Stimulated activated CD8-positive, alpha-beta memory T cell treated with anti-CD3 and anti-CD28 coated beads, Interleukin-12 subunit alpha, Interleukin-12 subunit beta, amount 100 ng/mL, for 1 hour (primary cell): ENCODE measurements around the gene FAM90A1.
"Not testable (repeated sequence)": the region's sequence is repeated elsewhere in the genome, so short reads cannot be mapped to it uniquely, and the experiment has no call there.

ENCODE experiments used
- DNase-seq: peaks from one replicate; pipeline ENCODE4 v3.0.0-alpha.2; 2020; ENCODE audit warnings: low read depth

The FAM90A1 gene, protein sequence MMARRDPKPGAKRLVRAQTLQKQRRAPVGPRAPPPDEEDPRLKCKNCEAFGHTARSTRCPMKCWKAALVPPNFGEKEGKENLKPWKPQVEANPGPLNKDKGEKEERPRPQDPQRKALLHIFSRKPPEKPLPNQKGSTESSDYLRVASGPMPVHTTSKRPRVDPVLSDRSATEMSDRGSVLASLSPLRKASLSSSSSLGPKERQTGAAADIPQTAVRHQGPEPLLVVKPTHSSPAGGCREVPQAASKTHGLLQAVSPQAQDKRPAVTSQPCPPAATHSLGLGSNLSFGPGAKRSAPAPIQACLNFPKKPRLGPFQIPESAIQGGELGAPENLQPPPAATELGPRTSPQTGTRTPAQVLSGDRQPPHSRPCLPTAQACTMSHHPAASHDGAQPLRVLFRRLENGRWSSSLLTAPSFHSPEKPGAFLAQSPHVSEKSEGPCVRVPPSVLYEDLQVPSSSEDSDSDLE

DNA sequence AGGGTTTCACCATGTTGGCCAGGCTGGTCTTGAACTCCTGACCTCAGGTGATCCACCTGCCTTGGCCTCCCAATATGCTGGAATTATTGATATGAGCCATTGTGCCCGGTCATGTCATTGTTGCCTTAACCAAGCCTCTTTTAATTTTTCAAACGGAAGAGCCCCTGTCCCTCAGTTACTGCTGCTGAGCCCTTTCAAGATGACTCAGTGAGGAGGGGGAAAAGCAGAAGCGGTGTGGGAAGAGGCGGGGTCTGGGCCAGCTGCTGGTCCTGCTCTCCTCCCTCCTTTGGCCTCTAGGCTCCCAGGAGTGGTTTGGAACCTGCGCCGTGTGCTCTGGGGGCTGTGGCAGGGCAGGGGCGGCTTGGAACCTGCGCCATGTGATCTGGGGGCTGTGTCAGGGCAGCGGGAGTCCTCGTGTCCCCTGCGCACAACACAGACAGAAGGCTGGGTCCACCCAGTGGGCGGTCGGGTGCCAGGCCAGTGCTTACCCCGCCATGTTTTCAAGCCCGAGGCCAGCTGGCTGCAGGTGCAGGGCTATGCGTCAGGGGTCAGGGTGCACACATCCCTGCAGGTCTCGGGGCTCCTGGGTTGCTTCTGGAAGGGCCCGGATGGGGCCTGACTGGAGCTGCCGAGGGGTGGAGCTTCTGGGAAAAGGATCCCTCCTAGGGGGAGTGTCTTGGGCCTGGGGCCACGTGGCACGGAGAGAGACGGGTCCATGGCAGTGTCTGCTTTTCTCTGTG lies at the start of gene FAM90A1:
TSS of gene FAM90A1 (minus strand) at position 627 of the 740 bp plus-strand sequence. CDS start 2,786 bp downstream, outside the sequence.
- DNase-seq: not testable (repeated sequence)

DNA sequence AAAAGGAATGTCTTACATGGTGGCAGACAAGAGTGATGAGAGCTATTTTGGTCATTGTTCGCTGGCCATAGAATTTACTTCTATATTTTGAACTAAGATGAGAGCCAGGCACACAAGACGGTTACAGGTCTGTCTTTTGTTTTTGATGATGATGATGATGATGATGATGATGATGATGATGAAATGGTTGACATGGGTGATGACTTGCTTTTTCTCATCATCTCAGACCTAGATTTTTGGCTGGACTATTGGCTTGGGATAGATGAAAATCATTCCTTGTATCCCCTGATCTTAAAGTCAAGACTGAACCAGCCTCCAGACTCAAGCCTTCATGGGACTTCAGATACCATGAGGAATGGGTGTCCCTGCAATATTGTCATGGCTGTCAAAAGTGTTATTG lies 49.0 kb upstream of the FAM90A1 start:
- DNase-seq: not testable (repeated sequence)

DNA sequence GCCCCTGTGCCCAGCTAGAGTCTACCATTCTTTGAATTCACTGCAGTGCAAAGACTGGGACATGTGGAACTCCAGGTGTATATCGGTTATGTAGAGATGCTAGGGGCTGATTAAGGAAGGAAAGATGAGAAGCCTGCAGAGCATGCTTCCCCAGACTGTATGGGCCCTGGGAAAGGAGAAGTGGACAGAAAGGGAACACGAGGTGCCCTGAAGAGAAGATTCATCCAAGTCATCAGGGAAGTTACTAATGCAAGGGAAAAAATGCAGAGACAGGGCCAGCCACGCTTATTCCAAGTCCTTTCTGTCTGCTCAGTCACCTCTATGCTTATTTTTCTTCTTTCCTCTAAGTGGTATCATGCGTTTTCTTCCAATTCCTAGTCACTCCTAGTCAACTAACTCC lies 39.3 kb upstream of the FAM90A1 start:
- not testable (repeated sequence) for DNase-seq

DNA sequence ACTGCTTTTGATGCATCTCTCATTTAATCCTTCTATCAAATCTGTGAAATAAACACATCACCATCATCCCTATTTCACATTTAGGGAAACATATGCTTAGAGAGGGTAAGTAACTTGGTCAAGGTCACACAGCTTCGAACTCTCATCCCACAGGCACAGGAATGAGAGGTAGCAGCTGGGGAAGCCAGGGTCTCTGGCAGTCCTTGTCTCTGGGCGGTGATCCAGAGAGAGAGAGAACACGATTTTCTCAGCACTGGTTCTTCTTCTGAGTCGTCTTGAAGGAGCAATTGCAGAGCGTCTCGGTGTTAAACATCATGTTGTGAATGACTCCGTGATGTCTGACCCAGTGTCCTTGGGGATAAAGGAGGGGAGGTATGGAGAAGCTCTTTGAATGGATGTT lies 36.8 kb upstream of the FAM90A1 start:
- not testable (repeated sequence) for DNase-seq

DNA sequence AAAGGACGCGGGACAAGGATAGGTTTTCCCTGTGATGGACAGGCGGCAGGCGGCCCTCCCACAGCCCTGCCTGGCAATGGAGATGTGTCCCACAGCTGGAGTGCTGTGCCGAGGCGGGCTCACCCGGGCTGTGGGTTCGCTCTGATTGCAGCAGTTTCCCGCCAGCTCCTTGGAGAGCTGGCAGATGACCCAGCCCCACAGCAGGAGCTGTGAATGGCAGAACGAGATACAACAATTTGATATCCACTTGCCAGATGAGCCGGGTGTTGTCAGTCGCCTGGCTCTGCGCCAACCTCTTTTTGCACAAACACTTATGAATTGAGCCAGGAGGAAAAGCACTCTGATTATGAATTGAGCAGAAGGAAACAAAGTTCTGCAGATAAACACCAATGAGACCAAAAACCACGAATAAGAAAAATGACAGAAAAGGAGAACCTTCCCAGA lies 33.7 kb upstream of the FAM90A1 start:
- DNase-seq: not testable (repeated sequence)

DNA sequence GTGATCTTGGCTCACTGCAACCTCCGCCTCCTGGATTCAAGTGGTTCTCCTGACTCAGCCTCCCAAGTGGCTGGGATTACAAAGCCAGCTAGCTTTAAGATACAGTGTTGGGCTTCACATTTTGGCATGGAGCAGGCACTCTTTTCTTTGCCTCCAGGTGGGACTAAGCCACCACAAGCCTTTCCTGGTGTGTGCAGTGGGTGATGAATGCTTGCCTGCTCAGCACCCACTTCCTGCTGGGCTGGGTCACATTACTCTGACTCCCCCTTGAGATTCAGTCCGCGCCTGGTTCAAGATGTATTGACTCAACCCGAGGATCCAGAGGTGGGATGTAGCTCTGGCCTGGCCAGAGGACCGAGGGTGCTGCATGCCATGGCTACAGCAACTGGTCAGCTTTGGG lies 28.9 kb upstream of the FAM90A1 start:
- not testable (repeated sequence) for DNase-seq

DNA sequence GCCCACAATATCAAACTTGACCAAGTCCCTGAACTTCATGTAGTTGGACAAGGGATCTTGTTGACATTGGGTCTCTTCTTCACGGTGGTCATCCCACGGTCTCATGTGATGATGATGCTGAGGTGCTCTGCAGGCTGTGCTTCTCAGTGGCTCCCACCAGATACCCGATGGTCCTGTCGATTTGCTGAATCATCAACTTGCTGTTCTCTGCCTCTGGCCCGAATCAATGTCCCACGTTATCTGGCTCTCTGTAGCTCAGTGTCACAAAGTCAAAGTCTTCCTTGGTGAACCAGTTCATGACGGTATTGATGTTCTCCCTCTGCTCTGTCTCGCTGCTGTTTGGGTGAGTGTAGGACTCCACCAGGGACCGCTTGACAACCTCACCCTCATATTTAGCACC lies 27.3 kb upstream of the FAM90A1 start:
- DNase-seq: not testable (repeated sequence)

DNA sequence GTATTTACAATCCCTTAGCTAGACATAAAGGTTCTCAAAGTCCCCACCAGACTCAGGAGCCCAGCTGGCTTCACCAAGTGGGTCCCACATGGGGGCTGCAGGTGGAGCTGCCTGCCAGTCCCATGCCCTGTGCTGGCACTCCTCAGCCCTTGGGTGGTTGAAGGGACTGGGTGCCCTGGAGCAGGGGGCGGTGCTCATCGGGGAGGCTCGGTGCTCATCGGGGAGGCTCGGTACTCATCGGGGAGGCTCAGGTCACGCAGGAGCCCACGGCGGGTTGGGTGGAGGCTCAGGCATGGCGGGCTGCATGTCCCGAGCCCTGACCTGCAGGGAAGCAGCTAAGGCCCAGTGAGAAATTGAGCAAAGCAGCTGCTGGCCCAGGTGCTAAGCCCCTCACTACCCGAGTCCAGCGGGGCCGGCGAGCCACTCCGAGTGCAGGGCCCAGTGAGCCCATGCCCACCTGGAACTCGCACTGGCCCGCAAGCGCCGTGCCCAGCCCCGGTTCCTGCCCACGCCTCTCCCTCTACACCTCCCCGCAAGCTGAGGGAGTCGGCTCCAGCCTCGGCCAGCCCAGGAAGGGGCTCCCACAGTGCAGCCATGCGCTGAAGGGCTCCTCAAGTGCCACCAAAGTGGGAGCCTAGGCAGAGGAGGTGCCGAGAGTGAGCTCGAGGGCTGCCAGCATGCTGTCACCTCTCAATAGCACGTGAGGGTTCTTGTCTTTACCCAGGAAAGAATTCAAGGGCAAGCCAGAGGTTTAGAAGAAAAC lies 24.8 kb upstream of the FAM90A1 start:
- not testable (repeated sequence) for DNase-seq

DNA sequence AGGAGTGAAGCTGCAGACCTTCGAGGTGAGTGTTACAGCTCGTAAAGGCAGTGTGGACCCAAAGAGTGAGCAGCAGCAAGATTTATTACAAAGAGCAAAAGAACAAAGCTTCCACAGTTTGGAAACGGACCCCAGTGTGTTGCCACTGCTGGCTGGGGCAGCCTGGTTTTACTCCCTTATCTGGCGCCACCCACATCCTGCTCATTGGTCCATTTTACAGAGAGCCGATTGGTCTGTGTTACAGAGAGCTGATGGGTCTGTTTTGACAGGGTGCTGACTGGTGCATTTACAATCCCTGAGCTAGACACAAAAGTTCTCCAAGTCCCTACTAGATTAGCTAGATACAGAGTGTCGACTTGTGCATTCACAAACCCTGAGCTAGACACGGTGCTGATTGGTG lies 24.2 kb upstream of the FAM90A1 start:
- DNase-seq: not testable (repeated sequence)

DNA sequence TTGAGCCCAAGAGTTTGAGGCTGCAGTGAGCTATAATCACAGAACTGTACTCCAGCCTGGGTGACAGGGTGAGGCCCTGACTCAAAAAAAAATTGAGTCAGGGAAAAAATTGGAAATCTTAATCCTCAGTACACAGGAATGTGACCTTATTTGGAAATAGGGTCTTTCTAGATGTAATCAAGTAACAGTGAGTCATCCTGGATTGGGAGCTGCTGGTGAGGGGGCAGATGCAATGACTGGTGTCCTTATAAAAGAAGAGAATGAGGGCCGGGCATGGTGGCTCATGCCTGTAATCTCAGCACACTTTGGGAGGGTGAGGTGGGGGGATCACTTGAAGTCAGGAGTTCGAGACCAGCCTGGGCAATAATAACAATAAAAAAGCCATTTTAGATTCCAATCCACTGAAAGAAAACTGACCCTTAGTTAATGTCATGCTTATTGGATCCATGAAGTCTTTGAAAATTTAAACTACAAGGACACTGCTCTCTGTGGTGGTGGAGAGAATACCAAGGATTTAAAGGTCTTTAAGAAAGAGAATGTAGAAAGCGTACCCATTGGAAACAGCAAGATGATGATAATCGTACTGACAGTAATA lies 19.6 kb upstream of the FAM90A1 start:
- DNase-seq: not testable (repeated sequence)

DNA sequence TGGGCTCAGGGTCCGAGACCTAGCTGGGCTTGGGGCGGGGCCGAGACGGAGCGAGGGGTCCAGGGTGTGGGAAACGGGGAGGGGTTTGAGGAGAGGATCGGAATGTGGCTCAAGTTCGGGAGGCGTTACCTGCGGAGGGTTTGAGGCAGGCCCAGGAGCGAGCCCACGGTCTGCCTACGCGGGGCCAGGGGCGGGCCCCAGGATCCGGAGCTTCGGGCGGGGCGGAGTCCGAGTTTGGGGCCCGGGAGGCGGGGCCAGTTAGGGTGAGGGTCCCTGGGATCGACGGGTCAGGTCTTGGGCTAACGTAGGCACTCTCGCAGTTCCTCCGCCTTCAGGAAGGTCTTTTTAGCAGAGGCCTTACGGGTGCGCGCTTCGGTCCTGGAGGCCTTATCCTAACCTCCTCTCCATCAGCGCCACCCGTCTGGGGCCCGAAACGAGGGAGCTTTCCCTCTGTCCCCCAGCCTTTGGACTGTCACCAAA lies 16.3 kb upstream of the FAM90A1 start:
- peak; percentile 30 for DNase-seq

DNA sequence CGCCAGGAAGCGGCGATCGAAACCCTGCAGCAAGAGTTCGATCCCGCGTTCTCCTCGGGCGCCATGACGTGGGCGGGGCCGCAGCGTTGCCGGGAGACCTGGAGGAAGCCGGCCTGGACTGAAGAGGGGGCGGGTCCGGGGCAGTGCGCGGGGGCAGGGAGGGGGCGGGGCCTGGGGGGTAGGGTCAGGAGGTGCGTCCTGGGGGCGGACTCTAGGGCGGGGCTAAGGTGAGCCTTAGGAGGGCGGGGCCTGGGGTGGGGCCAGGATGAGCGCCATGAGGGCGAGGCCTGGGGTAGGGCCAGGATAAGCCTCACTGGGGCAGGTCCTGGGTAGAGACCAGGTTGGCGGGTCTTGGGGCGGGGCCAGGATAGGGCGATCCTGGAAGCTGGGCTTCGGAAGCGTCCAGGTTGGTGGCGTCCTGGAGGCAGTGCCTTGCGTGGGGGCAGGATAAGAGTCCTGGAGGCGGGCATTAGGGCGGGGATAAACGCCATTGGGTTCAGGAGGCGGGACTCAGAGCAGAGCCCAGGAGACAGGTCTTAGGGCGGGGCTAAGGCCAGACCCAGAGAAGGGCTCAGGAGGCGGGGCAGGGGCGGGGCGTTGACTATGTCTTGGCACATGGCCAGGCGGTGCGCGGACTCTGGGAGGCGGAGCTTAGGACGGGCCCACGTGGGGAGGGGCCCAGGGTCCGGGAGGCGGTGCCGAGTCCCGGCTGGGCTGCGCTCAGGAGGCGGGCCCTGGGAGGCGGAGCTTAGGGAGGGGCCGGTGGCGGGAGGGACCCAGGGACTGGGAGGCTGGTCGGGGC lies 15.7 kb upstream of the FAM90A1 start:
- peak; percentile 99 for DNase-seq

DNA sequence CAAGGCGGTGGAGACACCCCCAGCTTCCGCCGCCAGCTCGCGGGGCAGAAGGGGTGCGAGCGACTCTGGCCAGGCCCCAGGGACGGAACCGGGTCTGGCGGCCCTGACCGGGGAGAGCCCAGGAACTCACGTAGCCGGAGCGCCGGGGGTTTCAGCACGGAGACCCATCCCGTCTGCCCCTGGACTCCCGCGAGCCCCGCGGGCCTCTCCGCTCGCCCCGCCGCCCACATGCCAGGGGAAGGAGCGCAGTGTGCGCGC lies 15.1 kb upstream of the FAM90A1 start:
- DNase-seq: not testable (repeated sequence)

DNA sequence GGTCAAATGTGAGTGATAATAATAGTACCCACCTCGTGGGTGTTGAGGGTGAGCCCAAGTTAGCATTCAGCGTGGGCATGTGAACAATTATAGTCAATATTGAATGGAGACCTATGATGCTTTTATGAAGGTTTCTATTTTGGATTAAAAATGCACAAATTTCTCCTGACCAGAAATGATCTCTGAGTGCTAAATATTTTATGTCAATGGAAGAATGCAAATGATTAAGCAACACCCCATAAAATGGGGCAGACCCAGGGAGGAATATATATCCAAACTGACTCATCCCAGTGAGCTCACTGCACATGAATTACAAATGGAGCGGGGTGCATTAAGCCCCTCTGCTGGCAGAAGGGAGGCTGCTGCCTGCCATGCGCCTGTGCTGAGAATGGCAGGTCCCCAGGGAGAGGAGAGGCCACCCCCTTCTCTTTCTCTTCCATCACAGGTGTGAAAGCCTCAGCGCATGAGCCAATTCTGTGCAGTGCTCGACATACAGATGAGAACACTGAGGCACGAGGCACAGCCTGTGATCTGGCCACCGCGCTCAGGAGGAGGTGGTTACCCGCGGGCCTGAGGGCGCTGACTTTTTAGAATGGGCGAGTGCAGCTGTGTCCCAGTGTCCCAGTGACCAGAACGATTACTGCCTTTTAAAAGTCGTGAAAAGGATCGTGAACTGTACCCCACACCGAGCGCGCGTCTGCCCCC lies 14.7 kb upstream of the FAM90A1 start:
- not testable (repeated sequence) for DNase-seq

DNA sequence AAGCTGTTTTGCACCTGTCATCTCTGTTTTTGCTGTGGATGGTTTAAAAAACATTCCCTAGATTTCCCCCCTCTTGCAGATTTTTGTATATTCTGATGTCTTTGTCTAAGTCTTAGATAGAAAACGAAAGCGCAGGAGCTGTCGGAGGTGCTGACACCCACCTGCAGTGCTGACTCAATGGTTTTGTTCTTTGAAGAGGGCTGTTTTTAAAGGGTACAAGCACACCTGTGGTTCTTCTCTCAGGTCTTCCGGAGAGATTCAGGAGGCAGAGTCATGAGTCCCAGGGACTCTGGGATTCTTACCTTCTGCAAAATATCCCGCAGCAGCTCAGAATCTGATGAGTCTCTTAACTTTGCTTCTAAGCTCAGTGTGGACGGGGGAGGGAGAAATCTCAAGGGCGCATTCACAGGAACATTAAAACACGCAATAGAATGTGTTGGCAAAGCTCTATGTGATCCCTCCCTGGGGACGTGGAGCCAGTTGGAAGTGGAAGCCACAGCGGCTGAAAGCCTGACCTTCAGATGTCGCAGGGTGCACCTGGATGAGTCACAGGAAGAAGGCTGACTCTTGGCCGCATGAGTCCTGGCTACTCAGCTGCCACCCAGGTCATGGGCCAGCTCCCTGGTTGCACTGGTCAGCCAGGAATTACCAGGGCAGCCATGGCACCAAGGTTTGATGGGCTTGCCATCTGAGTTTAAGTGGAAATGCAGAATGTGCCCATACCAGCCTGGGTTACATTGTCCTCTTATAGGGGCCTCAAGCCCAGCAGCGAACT lies 13.1 kb upstream of the FAM90A1 start:
- DNase-seq: not testable (repeated sequence)

DNA sequence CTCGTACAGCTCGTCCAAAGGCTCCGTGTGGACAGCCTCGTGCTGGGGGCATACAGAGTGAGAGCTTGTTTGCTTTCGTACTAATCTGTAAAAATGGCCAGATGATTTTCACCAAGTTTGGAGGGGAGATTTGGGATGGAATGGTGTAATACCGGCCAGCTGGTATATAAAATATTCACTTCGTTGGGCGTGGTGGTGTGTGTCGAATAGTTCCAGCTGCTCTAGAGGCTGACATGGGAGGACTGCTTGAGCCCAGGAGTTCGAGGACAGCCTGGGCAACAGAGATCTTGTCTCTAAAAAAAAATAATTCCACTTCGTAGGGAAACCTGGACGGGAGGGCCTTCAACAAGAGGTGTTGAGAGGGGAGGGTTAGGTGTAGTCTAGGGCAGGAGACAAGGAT lies 9.6 kb upstream of the FAM90A1 start:
- not testable (repeated sequence) for DNase-seq

DNA sequence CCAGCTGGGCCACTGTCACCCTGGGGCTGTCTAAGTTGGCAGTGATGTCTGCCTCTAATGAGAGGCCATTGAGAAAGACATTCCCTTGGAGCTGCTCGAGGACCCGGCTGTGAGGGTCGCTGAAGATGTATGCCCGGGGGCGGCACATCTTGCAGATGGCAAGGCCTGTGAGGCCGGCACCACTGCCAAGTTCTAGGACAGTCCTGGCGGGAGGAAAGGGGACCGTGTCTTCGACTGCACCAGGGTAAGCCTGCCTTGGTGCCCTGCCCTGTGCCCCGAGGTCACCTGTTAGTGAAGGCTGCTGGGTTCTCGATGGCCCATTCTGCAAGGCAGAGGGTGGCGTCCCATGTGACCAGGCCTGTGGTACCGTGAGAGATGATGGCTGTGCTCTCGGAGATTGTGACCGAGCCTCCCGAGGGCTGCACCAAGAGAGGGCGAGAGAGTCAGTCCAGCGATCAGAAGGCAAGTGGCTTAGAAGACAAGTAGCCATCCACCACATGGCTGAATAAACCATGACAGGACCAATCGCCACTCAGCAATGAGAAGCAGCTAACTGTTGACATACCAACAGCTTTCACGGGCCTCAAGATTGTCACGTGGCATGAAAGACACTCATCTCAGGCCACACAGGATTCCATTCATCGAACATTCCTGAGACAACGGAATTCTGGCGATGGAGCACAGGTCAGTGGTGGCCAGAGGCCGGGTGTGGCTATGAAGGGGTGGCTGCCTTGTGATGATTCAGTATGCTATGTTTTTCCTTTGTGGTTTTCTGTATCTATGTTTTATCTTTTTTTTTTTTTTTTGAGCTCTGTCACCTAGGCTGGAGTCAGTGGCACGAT lies 8.1 kb upstream of the FAM90A1 start:
- not testable (repeated sequence) for DNase-seq

DNA sequence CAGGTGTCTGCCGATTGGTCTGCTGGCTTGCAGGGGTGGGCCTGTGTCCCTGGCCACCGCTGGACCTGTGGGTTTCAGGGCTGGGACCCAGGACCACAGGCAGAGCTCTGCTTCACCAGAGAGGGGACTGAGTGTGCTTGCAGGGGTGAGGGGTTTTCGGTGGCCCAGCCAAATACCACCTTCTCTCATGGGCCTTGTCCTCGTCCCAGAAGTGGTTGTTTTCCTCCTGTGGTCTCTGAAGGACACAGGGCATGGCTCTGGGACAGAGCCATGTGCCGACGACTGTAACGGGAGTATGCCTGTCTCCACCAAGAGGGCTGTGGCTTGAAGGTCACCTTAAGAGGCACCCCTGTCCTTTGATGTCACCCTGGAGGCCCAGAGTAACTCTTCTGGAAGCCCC lies 7.3 kb upstream of the FAM90A1 start:
- DNase-seq: not testable (repeated sequence)
